ENCODE data around the gene FARS2. TPM values are rescaled to one million over a fixed set of nuclear protein-coding genes. Genes with fewer than 3 reads are reported as not detected.
A peak's percentile ranks its signal among the peaks of the same experiment; 100 is the strongest.

The FARS2 gene
- total RNA-seq (2021) (17.8 and 19.5 TPM in 2 replicates), Bru-seq, nascent RNA (percentile 75 among the genes with signal in this experiment), BruChase-seq, experiment 1, labeled RNA remaining after a 2-hour chase (percentile 69 among the genes with signal in this experiment), BruChase-seq, experiment 2, labeled RNA remaining after a 6-hour chase (percentile 66 among the genes with signal in this experiment)
- long read RNA-seq, transcript FARS2-201 (7 exons, 1,663 nt): major isoform, 44 of 70 reads
- long read RNA-seq, partial matches to known transcripts: 6 of 70 reads
- long read RNA-seq, other reads (novel, unspliced or antisense): 16 of 70 reads

GRCh38 chr6:5260661-5261544 lies at the start of gene FARS2, which contains the start of gene LYRM4:
TSS of gene FARS2 (plus strand) at chr6:5261513.
TSS of gene LYRM4 (minus strand) at chr6:5260950. CDS start at chr6:5260733, 217 bp downstream.
- DNase-seq (ENCODE audit: low spot score): peak; percentile 93
- ChIA-PET POLR2A (ENCODE audit: low non-redundant PET) (interaction anchor here (0.5 to 0.6 kb wide), 6 partner anchors 10 to 1904 kb away, joined by 3 to 9 read pairs (median 4); no protein-coding TSS in a partner anchor), CTCF (no interaction called here)
- no peaks in the 10 kb centered on the region for H3K9me3 ChIP-seq (ENCODE audit: low read depth, low read length, poor library complexity, severe bottlenecking)
- peak within 1 kb of the TSS; percentile 71 for H3K4me3 ChIP-seq (ENCODE audit: low read depth, low read length, poor library complexity, severe bottlenecking)
- peak within 1 kb of the TSS; percentile 99 for H3K27ac ChIP-seq (ENCODE audit: low read depth, low read length, poor library complexity, severe bottlenecking)
- intact Hi-C loops (cut with micrococcal nuclease; ENCODE audit: unreplicated experiment): no loop called here
- H3K4me1 ChIP-seq (ENCODE audit: insufficient read depth, low read length, poor library complexity, severe bottlenecking): peaks cover 16% of the 10 kb centered on the region
- BruUV-seq (replicated peaks): no TSS peak
- no peak for TF ChIP-seq EZH2 (IDR thresholded peaks at IDR 0.05; ENCODE audit: borderline replicate concordance, low read depth, low read length, poor library complexity, severe bottlenecking)
- peak; percentile 27; the same call in 1 of the 2 replicates for TF ChIP-seq CTCF (conservative IDR thresholded peaks at IDR 0.05; ENCODE audit: low read depth, low read length)
- no peaks in the 10 kb centered on the region for H3K36me3 ChIP-seq (ENCODE audit: insufficient read depth, low read length, poor library complexity, severe bottlenecking)
- H3K27me3 ChIP-seq (replicated peaks; ENCODE audit: insufficient read depth, low read depth, low read length, poor library complexity): no peaks in the 10 kb centered on the region

DNA sequence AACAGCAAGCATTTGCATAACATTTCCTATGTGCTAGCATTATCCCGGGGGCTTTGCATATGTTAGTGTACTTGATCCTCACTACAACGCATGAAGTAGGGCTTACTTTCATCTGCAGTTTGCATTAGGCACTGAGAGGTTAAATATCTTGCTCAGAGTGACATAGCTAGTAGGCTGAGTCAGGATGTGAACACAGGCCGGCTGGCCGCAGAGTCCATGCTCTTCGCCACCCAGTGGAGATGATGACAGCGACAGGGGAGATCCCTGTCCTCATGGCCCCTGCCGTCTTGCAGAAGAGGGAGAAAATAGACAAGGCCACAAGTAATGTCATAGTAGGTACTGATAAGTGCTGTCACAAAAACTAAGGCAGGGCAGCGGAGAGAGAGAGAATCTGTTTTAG lies 47.5 kb upstream of the FARS2 start:
- no peaks in the 10 kb centered on the region for H3K27me3 ChIP-seq (replicated peaks; ENCODE audit: insufficient read depth, low read depth, low read length, poor library complexity)
- BruUV-seq (replicated peaks): no TSS peak
- peak overlapping the region; percentile 72 for H3K27ac ChIP-seq (ENCODE audit: low read depth, low read length, poor library complexity, severe bottlenecking)
- H3K36me3 ChIP-seq (ENCODE audit: insufficient read depth, low read length, poor library complexity, severe bottlenecking): no peaks in the 10 kb centered on the region
- H3K4me1 ChIP-seq (ENCODE audit: insufficient read depth, low read length, poor library complexity, severe bottlenecking): peaks cover 54% of the 10 kb centered on the region
- H3K4me3 ChIP-seq (ENCODE audit: low read depth, low read length, poor library complexity, severe bottlenecking): no peak overlapping the region
- ChIA-PET POLR2A (ENCODE audit: low non-redundant PET) (no interaction called here), CTCF (interaction anchor here (0.6 to 1.2 kb wide), 4 partner anchors 69 to 464 kb away, joined by 3 to 5 read pairs (median 4); no protein-coding TSS in a partner anchor)
- no peaks in the 10 kb centered on the region for H3K9me3 ChIP-seq (ENCODE audit: low read depth, low read length, poor library complexity, severe bottlenecking)
- intact Hi-C loops (cut with micrococcal nuclease; ENCODE audit: unreplicated experiment): loop anchor here (5.0 kb wide), 1 partner anchor 163 kb away; no protein-coding TSS in a partner anchor
- TF ChIP-seq CTCF (conservative IDR thresholded peaks at IDR 0.05; ENCODE audit: low read depth, low read length) (0 out of 2 replicates have a peak, but pooled peaks have one; percentile 17), EZH2 (IDR thresholded peaks at IDR 0.05; ENCODE audit: borderline replicate concordance, low read depth, low read length, poor library complexity, severe bottlenecking) (no peak)
- no peak for DNase-seq (ENCODE audit: low spot score)

DNA sequence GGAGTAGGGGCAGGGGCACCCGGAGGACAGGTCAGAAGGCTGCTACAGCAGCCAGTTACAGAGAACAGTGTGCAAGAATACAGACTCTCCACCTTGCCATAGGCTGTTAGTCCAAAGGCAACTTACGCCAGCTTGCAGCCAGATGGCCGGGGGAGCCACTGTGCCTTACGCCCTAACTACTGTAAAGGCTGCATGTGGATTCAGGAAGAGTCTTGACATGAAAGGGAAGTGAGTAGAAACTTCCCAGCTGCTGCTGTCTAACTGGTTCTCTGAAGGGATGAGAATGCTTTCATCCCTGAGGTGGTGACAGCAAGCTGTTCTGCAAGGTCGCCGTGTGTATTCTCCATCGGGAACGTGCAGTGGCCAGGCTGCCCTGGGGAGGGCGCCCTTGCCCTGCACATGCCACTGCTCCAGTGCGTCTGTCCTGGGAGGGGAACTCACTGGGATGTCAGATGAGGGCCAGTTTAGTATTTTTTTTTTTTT lies 46.7 kb upstream of the FARS2 start:
- POLR2A ChIA-PET (ENCODE audit: low non-redundant PET): no interaction called here
- H3K9me3 ChIP-seq (ENCODE audit: low read depth, low read length, poor library complexity, severe bottlenecking): no peaks in the 10 kb centered on the region
- BruUV-seq (replicated peaks): no TSS peak
- H3K4me3 ChIP-seq (ENCODE audit: low read depth, low read length, poor library complexity, severe bottlenecking): no peak overlapping the region
- TF ChIP-seq CTCF (conservative IDR thresholded peaks at IDR 0.05; ENCODE audit: low read depth, low read length) (peak; percentile 93), EZH2 (IDR thresholded peaks at IDR 0.05; ENCODE audit: borderline replicate concordance, low read depth, low read length, poor library complexity, severe bottlenecking) (no peak)
- peaks cover 54% of the 10 kb centered on the region for H3K4me1 ChIP-seq (ENCODE audit: insufficient read depth, low read length, poor library complexity, severe bottlenecking)
- intact Hi-C loops (cut with micrococcal nuclease; ENCODE audit: unreplicated experiment): loop anchor here (5.0 kb wide), 2 partner anchors 163 to 173 kb away; no protein-coding TSS in a partner anchor
- no peaks in the 10 kb centered on the region for H3K36me3 ChIP-seq (ENCODE audit: insufficient read depth, low read length, poor library complexity, severe bottlenecking)
- no peaks in the 10 kb centered on the region for H3K27me3 ChIP-seq (replicated peaks; ENCODE audit: insufficient read depth, low read depth, low read length, poor library complexity)
- H3K27ac ChIP-seq (ENCODE audit: low read depth, low read length, poor library complexity, severe bottlenecking): peak overlapping the region; percentile 72
- DNase-seq (ENCODE audit: low spot score): peak; percentile 81
- CTCF ChIA-PET: interaction anchor here (0.5 to 1.4 kb wide), 5 partner anchors 68 to 189 kb away, joined by 3 to 5 read pairs (median 3); no protein-coding TSS in a partner anchor

All from A673 (cell line).